Measurements from ENCODE around the gene KCNQ5.
"Not testable (repeated sequence)": the region's sequence is repeated elsewhere in the genome, so short reads cannot be mapped to it uniquely, and the experiment has no call there.

KCNQ5 gene

GRCh38 chr6:72966628-72967280 lies 344.9 kb downstream of the KCNQ5 start:
- DNase-seq: no peak

- no peak for DNase-seq
Observed at GRCh38 chr6:72967329-72967728, 345.5 kb downstream of the KCNQ5 start.

- no peak for DNase-seq
Observed at GRCh38 chr6:72968704-72969103, 346.8 kb downstream of the KCNQ5 start.

- DNase-seq: no peak
Observed at GRCh38 chr6:72969666-72970065, 347.8 kb downstream of the KCNQ5 start.

GRCh38 chr6:72972579-72972978 lies 350.7 kb downstream of the KCNQ5 start:
- no peak for DNase-seq

GRCh38 chr6:72974276-72974675 lies 352.4 kb downstream of the KCNQ5 start:
- DNase-seq: no peak

GRCh38 chr6:72975352-72975752 lies 353.5 kb downstream of the KCNQ5 start:
- DNase-seq: no peak

GRCh38 chr6:72976484-72976883 lies 354.6 kb downstream of the KCNQ5 start:
- no peak for DNase-seq

GRCh38 chr6:72977114-72977513 lies 355.2 kb downstream of the KCNQ5 start:
- no peak for DNase-seq

GRCh38 chr6:72978808-72979207 lies 356.9 kb downstream of the KCNQ5 start:
- not testable (repeated sequence) for DNase-seq

- DNase-seq: not testable (repeated sequence)
Observed at GRCh38 chr6:72984189-72984831, 362.4 kb downstream of the KCNQ5 start.

- DNase-seq: no peak
Observed at GRCh38 chr6:72984981-72985665, 363.3 kb downstream of the KCNQ5 start.

GRCh38 chr6:72987301-72987700 lies 365.4 kb downstream of the KCNQ5 start:
- no peak for DNase-seq

GRCh38 chr6:72999995-73000394 lies 378.1 kb downstream of the KCNQ5 start:
- no peak for DNase-seq

GRCh38 chr6:73000460-73000859 lies 378.6 kb downstream of the KCNQ5 start:
- DNase-seq: no peak

- no peak for DNase-seq
Observed at GRCh38 chr6:73002588-73002987, 380.7 kb downstream of the KCNQ5 start.

GRCh38 chr6:73003302-73003701 lies 381.4 kb downstream of the KCNQ5 start:
- no peak for DNase-seq

GRCh38 chr6:73004231-73004630 lies 382.4 kb downstream of the KCNQ5 start:
- DNase-seq: no peak

GRCh38 chr6:73004861-73005260 lies 383.0 kb downstream of the KCNQ5 start:
- DNase-seq: no peak

- no peak for DNase-seq
Observed at GRCh38 chr6:73006146-73006545, 384.3 kb downstream of the KCNQ5 start.

- DNase-seq: no peak
Observed at GRCh38 chr6:73011945-73012344, 390.1 kb downstream of the KCNQ5 start.

GRCh38 chr6:73017476-73017875 lies 395.6 kb downstream of the KCNQ5 start:
- no peak for DNase-seq

GRCh38 chr6:73024598-73024997 lies 402.7 kb downstream of the KCNQ5 start:
- DNase-seq: no peak

GRCh38 chr6:73027691-73028090 lies 405.8 kb downstream of the KCNQ5 start:
- no peak for DNase-seq

All from cortex of kidney (tissue), 1 donor.